Uterus (tissue), 2 donors: ENCODE results near the gene PTRH1.

ENCODE experiments used
- CTCF ChIP-seq, 4 experiments: fragments of 200-600 bp in 2 of 4; fragments of 450-650 bp in 2 of 4; sonication (generic) in 2 of 4; IDR thresholded peaks; one replicate each; pipeline ENCODE4 v1.5.1; 2016 to 2019; ENCODE audit warnings: antibody characterized with exemption in 4 of 4, mild to moderate bottlenecking in 2 of 4, moderate library complexity in 1 of 4
- POLR2A ChIP-seq, 2 donors: fragments of 450-650 bp; IDR thresholded peaks; one replicate each; pipeline ENCODE4 v1.6.1; 2016; ENCODE audit warnings: antibody characterized with exemption in 2 of 2, mild to moderate bottlenecking in 1 of 2, moderate library complexity in 1 of 2

DNA sequence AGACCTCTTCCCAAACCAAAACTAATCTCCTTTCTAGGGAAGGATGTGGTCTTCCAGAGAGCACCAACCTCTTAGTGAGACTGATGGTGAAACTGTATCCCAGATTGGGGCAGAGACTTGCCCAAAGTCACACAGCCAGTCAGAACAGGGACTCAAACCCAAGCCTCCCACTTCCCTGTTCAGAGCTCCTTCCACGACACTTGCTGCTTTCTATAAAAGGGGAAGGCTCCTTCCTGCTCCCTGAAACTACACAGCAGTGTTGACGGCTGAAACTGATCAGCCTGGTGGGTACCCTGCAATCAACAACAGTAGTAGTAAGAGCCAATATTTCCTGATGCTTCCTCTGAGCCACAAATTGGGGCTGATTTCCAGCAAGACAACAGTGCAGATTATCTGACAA lies 18.2 kb upstream of the PTRH1 start:
- TF ChIP-seq CTCF (IDR thresholded peaks at IDR 0.05) (no peak), POLR2A (IDR thresholded peaks at IDR 0.05) (no peak)
